HepG2 (cell line): Measurements from ENCODE around the gene IL1R1. TPM values are rescaled to one million over a fixed set of nuclear protein-coding genes. Genes with fewer than 3 reads are reported as not detected.
A peak's percentile ranks its signal among the peaks of the same experiment; 100 is the strongest.

Experiments
- CREM ChIP-seq, 2 experiments: sonication (generic) in 1 of 2; formaldehyde crosslinking in 1 of 2; IDR thresholded peaks; 2 replicates each; pipeline versions ENCODE4 v1.4.0 to v1.6.1; 2016 to 2020; ENCODE audit warnings: antibody characterized with exemption in 1 of 2, mild to moderate bottlenecking in 1 of 2, missing genetic modification reagents in 1 of 2
- DNMT3B ChIP-seq: conservative IDR thresholded peaks from 2 replicates; pipeline ENCODE4 v1.6.1; 2016; ENCODE audit warnings: missing biosample characterization, control low read depth
- EP300 ChIP-seq, 3 experiments: sonication (generic) in 1 of 3; formaldehyde crosslinking in 1 of 3; IDR thresholded peaks; 2 replicates each; pipeline versions ENCODE4 v1.5.1 to v1.6.1; 2011 to 2020; ENCODE audit warnings: low read depth in 2 of 3, low read length in 2 of 3, borderline replicate concordance in 1 of 3, improper control_type of control experiment in 1 of 3, mild to moderate bottlenecking in 1 of 3, missing genetic modification reagents in 1 of 3, moderate library complexity in 1 of 3
- FOSL2 ChIP-seq: sonication (generic); formaldehyde crosslinking; IDR thresholded peaks from 2 replicates; pipeline ENCODE4 v1.4.0; 2020; ENCODE audit warnings: missing genetic modification reagents
- GATAD2A ChIP-seq: IDR thresholded peaks from 2 replicates; pipeline ENCODE4 v1.6.1; 2016
- HNF1B ChIP-seq: sonication (generic); formaldehyde crosslinking; IDR thresholded peaks from 2 replicates; pipeline ENCODE4 v1.5.1; 2020; ENCODE audit warnings: mild to moderate bottlenecking, moderate library complexity, missing genetic modification reagents
- HNRNPUL1 ChIP-seq: fragments of 200-400 bp; formaldehyde crosslinking; IDR thresholded peaks from 2 replicates; pipeline ENCODE4 v1.6.1; 2017; ENCODE audit warnings: low read depth, mild to moderate bottlenecking, low read length, moderate library complexity
- KDM1A ChIP-seq: IDR thresholded peaks from 2 replicates; pipeline ENCODE4 v1.6.1; 2016; ENCODE audit warnings: missing compliant biosample characterization
- PCBP1 ChIP-seq: fragments of 200-400 bp; formaldehyde crosslinking; IDR thresholded peaks from 2 replicates; pipeline ENCODE4 v1.6.1; 2017; ENCODE audit warnings: mild to moderate bottlenecking, low read depth, low read length, borderline replicate concordance
- SIN3A ChIP-seq: IDR thresholded peaks from 2 replicates; pipeline ENCODE4 v1.6.1; 2011; ENCODE audit warnings: low read depth, mild to moderate bottlenecking, control low read depth, low read length, borderline replicate concordance
- SIN3B ChIP-seq: fragments of 150-350 bp; IDR thresholded peaks from 2 replicates; pipeline ENCODE4 v1.6.1; 2014; ENCODE audit warnings: low read length
- SIX1 ChIP-seq: sonication (generic); formaldehyde crosslinking; IDR thresholded peaks from 2 replicates; pipeline ENCODE4 v1.4.0; 2020; ENCODE audit warnings: missing genetic modification reagents, borderline replicate concordance
- SMYD3 ChIP-seq: sonication (generic); formaldehyde crosslinking; IDR thresholded peaks from 2 replicates; pipeline ENCODE4 v1.8.1; 2023; ENCODE audit warnings: mild to moderate bottlenecking, missing genetic modification reagents
- SSRP1 ChIP-seq: IDR thresholded peaks from 2 replicates; pipeline ENCODE4 v1.6.1; 2016; ENCODE audit warnings: control low read depth
- TGIF2 ChIP-seq: IDR thresholded peaks from 2 replicates; pipeline ENCODE4 v1.6.1; 2016; ENCODE audit warnings: control low read depth, missing compliant biosample characterization
- ZFP90 ChIP-seq: sonication (generic); formaldehyde crosslinking; IDR thresholded peaks from 2 replicates; pipeline ENCODE4 v1.8.0; 2022; ENCODE audit warnings: missing genetic modification reagents, mild to moderate bottlenecking, inconsistent platforms, borderline replicate concordance
- ZNF280D ChIP-seq: sonication (generic); formaldehyde crosslinking; IDR thresholded peaks from 2 replicates; pipeline ENCODE4 v1.5.1; 2020; ENCODE audit warnings: mild to moderate bottlenecking, missing genetic modification reagents
- ZNF3 ChIP-seq: IDR thresholded peaks from 2 replicates; pipeline ENCODE4 v1.7.0; 2017; ENCODE audit warnings: inconsistent platforms
- ZNF572 ChIP-seq: sonication (generic); formaldehyde crosslinking; IDR thresholded peaks from 2 replicates; pipeline ENCODE4 v1.5.1; 2020; ENCODE audit warnings: mild to moderate bottlenecking, missing genetic modification reagents
- ZSCAN22 ChIP-seq: sonication (generic); formaldehyde crosslinking; IDR thresholded peaks from 2 replicates; pipeline ENCODE4 v1.4.0; 2020; ENCODE audit warnings: mild to moderate bottlenecking, missing genetic modification reagents
- polyA plus RNA-seq, 8 experiments: library from polyadenylated mRNA; depleted of rRNA in 3 of 8; stranded (reverse) in 7 of 8; unstranded in 1 of 8; fragments of >200 nt; fragmentation: Illumina TruSeq in 4 of 8; extraction: Trizol in 4 of 8; gene quantifications; 2 replicates each; pipeline versions ENCODE4 v1.2.1 to v1.2.3, GENCODE V29; 2011 to 2016; ENCODE audit warnings: low read depth in 4 of 8, missing spikeins in 1 of 8, mixed read lengths in 1 of 8; ENCODE audit not compliant: insufficient read depth in 1 of 8
- total RNA-seq, 5 experiments: library from RNA; depleted of rRNA; stranded (reverse); fragments of >200 nt; fragmentation: Illumina TruSeq; extraction: Trizol; gene quantifications; 2 replicates each; pipeline ENCODE4 v1.2.3, GENCODE V29; 2016; ENCODE audit warnings: low read depth in 1 of 5
- TF ChIP-seq, protein P1 (sequence below): sonication (generic); formaldehyde crosslinking; IDR thresholded peaks from 2 replicates; pipeline ENCODE4 v1.9.0; 2022; ENCODE audit warnings: low read depth, missing genetic modification reagents
- TF ChIP-seq, protein P2 (sequence below): sonication (generic); formaldehyde crosslinking; conservative IDR thresholded peaks from 2 replicates; pipeline ENCODE4 v1.4.0; 2020; ENCODE audit warnings: missing genetic modification reagents

The IL1R1 gene
- total and polyA plus RNA-seq, 2 of the 13 experiments (the other 11 are each of a cell fraction or from before 2014, with no cell fraction given), result 38.0 to 93.1 TPM

DNA sequence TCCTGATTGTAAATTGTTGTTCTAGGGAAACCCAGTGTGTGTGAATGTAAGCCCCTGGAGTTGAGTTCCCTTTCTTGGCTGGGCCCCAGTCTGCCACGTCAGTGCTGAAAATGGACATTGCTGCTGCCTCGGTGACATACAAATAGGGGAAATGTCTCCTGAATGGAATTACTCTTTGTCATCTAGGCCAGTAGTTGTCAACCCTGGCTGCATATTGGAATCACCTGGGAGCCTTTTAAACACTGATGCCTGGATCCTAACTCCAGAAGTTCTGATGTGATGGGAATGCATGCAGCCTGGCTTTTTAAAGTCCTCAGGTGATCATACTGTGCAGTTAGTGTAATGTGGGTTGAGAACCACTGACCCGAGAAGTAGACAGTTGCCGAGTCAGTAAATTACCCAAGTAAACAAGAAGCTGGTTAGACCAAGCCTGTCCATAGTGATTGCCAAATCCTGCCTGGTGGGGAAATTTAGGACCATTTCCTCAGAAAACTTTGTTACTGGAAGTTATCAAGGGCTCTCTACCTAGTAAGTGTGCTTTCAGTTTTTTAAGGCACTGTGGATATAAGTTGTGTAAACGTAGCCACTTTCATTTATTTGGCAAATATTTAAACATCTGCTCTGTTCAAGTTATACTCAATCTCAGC, 27.6 kb upstream of the IL1R1 start (continued):
- TF ChIP-seq, protein P1, sequence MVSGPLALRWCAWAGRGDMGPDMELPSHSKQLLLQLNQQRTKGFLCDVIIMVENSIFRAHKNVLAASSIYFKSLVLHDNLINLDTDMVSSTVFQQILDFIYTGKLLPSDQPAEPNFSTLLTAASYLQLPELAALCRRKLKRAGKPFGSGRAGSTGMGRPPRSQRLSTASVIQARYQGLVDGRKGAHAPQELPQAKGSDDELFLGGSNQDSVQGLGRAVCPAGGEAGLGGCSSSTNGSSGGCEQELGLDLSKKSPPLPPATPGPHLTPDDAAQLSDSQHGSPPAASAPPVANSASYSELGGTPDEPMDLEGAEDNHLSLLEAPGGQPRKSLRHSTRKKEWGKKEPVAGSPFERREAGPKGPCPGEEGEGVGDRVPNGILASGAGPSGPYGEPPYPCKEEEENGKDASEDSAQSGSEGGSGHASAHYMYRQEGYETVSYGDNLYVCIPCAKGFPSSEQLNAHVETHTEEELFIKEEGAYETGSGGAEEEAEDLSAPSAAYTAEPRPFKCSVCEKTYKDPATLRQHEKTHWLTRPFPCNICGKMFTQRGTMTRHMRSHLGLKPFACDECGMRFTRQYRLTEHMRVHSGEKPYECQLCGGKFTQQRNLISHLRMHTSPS (CRISPR knock-in tag), result no peak
- TF ChIP-seq SIX1 (CRISPR knock-in tag) (no peak), ZFP90 (CRISPR knock-in tag) (no peak), CREM (IDR thresholded peaks at IDR 0.05) (no peak), CREM (CRISPR knock-in tag; IDR thresholded peaks at IDR 0.05) (no peak), ZNF572 (CRISPR knock-in tag) (peak; percentile 52; the same call in 1 of the 2 replicates), TGIF2 (CRISPR knock-in tag) (no peak), DNMT3B (CRISPR knock-in tag) (no peak), SMYD3 (CRISPR knock-in tag) (no peak), HNF1B (CRISPR knock-in tag) (0 out of 2 replicates have a peak, but pooled peaks have one; percentile 30), SSRP1 (CRISPR knock-in tag) (no peak), PCBP1 (no peak), GATAD2A (peak; percentile 51; the same call in 1 of the 2 replicates), FOSL2 (CRISPR knock-in tag) (peak; percentile 27; the same call in 1 of the 2 replicates), KDM1A (CRISPR knock-in tag) (0 out of 2 replicates have a peak, but pooled peaks have one; percentile 7), ZSCAN22 (CRISPR knock-in tag) (no peak), HNRNPUL1 (no peak), SIN3B (no peak), ZNF280D (CRISPR knock-in tag) (no peak), ZNF3 (CRISPR knock-in tag) (0 out of 2 replicates have a peak, but pooled peaks have one; percentile 60), SIN3A (no peak), EP300 (IDR thresholded peaks at IDR 0.05; ENCODE audit: low read depth in 2 of 2, low read length in 2 of 2) (no peak), EP300 (CRISPR knock-in tag; IDR thresholded peaks at IDR 0.05; ENCODE audit: borderline replicate concordance) (no peak)
- TF ChIP-seq, protein P2, sequence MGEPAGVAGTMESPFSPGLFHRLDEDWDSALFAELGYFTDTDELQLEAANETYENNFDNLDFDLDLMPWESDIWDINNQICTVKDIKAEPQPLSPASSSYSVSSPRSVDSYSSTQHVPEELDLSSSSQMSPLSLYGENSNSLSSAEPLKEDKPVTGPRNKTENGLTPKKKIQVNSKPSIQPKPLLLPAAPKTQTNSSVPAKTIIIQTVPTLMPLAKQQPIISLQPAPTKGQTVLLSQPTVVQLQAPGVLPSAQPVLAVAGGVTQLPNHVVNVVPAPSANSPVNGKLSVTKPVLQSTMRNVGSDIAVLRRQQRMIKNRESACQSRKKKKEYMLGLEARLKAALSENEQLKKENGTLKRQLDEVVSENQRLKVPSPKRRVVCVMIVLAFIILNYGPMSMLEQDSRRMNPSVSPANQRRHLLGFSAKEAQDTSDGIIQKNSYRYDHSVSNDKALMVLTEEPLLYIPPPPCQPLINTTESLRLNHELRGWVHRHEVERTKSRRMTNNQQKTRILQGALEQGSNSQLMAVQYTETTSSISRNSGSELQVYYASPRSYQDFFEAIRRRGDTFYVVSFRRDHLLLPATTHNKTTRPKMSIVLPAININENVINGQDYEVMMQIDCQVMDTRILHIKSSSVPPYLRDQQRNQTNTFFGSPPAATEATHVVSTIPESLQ (CRISPR knock-in tag), result no peak
